Measurements from ENCODE around the gene STK32C.
"Not testable (repeated sequence)": the region's sequence is repeated elsewhere in the genome, so short reads cannot be mapped to it uniquely, and the experiment has no call there.

The STK32C gene

DNA sequence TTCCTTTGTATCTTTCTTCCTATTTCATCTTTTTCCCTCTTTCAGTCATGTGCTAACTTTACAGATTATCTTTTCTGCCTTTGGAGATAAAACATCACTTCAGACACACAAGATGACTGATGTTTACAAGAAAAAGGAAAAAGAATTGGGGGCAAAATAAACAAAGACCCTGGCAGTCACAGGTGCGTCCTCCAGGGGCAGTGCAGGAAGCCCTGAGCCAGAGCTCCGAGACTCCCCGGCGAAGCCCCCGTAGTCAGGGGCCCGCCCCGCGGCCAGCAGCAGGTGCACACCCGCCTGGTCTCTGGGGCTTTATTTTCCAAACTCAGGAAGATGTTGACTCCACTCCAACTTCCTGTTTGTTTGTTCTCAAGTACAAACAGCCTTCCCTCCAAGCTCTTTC is 10.2 kb downstream of the STK32C start:
- H3K4me3 ChIP-seq (ENCODE audit: control insufficient read depth, low read depth, low read length): no peak overlapping the region
- TF ChIP-seq, protein P1, sequence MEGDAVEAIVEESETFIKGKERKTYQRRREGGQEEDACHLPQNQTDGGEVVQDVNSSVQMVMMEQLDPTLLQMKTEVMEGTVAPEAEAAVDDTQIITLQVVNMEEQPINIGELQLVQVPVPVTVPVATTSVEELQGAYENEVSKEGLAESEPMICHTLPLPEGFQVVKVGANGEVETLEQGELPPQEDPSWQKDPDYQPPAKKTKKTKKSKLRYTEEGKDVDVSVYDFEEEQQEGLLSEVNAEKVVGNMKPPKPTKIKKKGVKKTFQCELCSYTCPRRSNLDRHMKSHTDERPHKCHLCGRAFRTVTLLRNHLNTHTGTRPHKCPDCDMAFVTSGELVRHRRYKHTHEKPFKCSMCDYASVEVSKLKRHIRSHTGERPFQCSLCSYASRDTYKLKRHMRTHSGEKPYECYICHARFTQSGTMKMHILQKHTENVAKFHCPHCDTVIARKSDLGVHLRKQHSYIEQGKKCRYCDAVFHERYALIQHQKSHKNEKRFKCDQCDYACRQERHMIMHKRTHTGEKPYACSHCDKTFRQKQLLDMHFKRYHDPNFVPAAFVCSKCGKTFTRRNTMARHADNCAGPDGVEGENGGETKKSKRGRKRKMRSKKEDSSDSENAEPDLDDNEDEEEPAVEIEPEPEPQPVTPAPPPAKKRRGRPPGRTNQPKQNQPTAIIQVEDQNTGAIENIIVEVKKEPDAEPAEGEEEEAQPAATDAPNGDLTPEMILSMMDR (conservative IDR thresholded peaks at IDR 0.05; ENCODE audit: control insufficient read depth, insufficient read depth, low read depth, low read length): no peak
- no peak for DNase-seq (ENCODE audit: low read depth)

DNA sequence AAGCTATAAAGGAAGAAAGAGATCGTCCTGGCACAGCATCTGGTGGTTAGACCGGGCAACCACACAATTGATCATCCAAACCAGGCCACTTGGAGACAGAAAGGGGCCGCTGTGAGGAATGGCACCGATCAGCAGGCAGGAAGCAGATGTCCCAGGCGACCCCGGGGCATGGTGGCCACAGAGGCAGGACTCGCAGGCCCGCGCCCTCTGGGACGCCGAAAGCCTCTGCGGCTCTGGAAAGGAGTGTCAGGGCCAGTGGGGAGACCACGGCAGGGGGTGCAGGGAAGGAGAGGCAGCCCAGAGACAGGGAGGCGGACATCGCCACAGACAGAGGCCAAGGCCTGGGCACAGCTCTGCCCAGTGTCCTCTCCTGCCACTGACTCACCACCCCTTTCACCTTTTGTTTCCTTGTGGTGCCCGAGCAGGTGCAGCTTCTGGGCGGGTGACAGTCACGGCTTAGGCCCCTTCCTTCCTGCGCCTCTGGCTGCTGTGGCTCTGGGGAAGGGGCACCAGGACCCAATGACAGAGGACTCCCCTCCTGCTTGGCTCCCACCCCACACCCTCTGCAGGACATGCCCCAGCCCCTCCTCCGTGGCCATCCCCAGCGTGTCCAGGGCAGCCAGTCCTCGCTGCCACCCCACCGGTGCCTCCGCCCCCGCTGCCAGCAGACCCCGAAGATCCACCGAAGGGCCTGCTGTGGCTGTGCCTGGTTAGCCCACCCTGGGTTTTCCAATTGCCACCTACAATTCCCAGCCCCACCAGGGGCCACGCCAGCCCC is 10.9 kb downstream of the STK32C start:
- no peak for DNase-seq (ENCODE audit: low read depth)
- no peak overlapping the region for H3K4me3 ChIP-seq (ENCODE audit: control insufficient read depth, low read depth, low read length)
- TF ChIP-seq, protein P1 (conservative IDR thresholded peaks at IDR 0.05; ENCODE audit: control insufficient read depth, insufficient read depth, low read depth, low read length): no peak

DNA sequence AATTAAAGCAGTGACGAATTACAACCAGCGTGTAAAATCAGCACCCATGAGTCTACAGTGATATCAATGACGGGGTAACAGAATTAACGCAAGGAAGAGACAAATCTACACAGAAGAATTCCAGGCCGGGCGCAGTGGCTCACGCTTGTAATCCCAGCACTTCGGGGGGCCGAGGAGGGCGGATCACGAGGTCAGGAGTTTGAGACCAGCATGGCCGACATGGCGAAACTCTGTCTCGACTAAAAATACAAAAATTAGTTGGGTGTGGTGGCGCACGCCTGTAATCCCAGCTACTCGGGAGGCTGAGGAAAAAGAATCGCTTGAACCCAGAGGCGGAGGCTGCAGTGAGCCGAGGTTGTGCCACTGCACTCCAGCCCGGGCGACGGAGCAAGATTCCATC is 12.3 kb downstream of the STK32C start:
- not testable (repeated sequence) for H3K4me3 ChIP-seq (ENCODE audit: control insufficient read depth, low read depth, low read length); DNase-seq (ENCODE audit: low read depth)

DNA sequence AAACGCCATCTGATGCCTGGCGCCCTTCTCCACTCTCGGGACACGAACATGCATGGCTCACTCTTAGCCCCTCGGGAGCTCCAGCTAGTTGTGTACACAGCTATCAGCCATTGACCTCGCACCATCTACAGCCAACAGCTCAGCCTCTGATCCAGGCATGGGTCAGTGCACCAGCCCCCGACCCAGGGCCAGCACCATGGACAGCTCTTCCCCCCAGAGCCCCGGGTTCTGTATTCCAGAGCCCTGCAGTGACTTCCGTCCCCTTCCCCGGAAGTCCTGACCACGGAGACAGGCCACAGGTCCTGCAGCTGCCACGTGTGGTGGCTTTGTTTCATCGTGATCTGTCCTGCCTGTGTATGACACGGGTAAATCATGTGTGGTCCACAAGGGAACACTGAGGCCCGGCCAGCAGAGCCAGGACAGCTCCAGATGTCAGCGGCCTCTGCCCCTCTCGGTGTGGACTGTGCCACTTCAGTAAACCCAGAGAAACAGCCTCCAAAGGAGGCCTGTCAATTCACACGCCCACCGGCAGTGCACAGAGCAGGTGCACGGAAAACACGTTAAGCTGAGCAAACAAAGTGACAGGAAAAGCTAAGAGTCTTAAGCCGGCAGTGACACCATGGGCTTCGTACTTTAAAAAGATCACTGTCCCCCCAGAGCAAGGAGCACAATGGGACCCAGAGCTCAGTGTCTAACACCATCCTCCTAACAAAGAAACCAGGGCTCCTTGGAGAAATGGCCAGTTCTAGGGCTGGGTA is 13.0 kb downstream of the STK32C start:
- TF ChIP-seq, protein P1 (conservative IDR thresholded peaks at IDR 0.05; ENCODE audit: control insufficient read depth, insufficient read depth, low read depth, low read length): no peak
- no peak overlapping the region for H3K4me3 ChIP-seq (ENCODE audit: control insufficient read depth, low read depth, low read length)
- DNase-seq (ENCODE audit: low read depth): no peak

DNA sequence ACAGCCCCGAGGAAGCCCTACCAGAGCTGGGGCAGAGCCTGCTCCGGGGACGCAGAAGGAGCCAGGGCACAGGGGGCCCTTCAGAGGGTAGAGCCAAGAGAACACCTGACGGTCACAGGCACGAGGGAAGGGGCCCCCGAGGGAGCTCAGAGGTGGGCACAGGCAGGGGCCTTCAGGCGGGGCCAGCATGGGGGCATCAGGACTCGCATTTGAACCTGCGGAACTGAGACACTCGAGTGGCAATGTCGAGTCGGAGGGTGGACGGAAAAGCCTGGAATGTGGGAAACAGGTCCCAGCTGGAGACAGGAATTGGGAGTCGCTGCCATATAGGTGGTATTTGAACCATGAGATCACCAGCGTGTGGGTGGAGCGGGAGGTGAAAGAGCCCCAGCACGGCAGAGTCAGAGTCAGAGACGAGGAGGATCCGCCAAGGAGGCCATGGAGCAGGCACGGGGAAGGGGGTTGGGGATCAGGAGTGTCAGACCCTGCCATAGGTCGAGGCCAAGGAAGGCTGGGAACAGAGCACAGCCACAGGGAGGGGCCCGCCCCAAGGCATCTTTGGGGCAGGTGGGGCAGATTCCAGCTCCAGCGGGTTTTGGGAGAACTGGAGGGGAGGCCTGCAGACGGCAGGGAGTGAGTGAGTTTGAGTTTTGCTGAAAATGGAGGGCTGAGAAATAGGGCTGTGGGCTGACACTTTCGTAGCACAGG is 13.8 kb downstream of the STK32C start:
- no peak overlapping the region for H3K4me3 ChIP-seq (ENCODE audit: control insufficient read depth, low read depth, low read length)
- DNase-seq (ENCODE audit: low read depth): no peak
- TF ChIP-seq, protein P1 (conservative IDR thresholded peaks at IDR 0.05; ENCODE audit: control insufficient read depth, insufficient read depth, low read depth, low read length): no peak

DNA sequence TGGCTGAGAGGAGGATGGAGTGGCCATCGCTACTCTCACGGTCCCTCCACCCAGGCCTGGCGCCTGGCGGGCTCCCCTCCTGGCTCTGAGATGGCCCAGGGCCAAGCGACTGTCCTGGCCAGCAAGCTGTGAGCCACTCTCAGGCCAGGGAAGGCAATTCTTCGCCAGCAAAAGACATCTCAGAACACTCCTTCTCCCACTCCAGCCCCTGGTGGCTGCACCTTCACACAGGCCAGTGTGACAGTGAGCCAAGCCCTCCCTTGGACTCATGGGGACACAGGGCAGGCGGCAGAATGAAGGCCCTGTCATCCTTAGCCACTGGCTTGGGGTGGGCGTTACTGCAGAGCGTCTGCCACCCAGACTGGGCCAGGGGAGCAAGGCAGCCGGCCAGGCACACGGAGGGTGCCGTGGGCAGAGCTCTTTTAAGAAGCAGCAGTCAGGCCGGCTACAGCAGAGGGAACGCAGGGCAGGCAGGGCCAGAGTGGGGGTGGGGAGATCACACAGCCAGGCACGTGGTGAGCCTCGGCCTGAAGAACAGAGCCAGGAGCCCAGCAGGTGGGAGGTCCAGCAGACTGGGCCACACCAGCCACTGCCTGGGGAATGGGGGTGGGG is 14.4 kb downstream of the STK32C start:
- TF ChIP-seq, protein P1 (conservative IDR thresholded peaks at IDR 0.05; ENCODE audit: control insufficient read depth, insufficient read depth, low read depth, low read length): no peak
- no peak for DNase-seq (ENCODE audit: low read depth)

More for the DNA sequence above, 14.4 kb downstream of the STK32C start:
- H3K4me3 ChIP-seq (ENCODE audit: control insufficient read depth, low read depth, low read length): no peak overlapping the region

Measured in fibroblast of mammary gland (primary cell).